Measurements from ENCODE around the gene ARID1A. TPM values are rescaled to one million over a fixed set of nuclear protein-coding genes. Genes with fewer than 3 reads are reported as not detected.
A peak's percentile ranks its signal among the peaks of the same experiment; 100 is the strongest.

ARID1A gene
- total and polyA plus RNA-seq, 8 donors = 9.9 to 74.2 (median 45.3) TPM

DNA sequence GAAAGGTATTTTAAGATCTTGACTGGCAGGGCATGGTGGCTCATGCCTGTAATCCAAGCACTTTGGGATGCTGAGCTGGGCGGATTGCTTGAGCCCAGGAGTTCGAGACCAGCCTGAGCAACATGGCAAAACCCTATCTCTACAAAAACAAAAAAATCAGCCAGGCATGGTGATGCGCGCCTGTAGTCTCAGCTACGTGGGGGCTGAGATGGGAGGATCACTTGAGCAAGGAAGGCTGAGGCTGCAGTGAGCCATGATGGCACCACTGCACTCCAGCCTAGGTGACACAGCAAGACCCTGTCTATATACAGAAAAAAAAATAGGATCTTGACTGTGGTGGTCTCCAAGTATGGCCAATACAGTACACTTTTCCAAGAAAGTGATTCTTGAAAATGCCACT, 16.0 kb downstream of the ARID1A start:
- 90 to 94% (median 93%) methylated on average over 5 of the region's 5 CpGs for WGBS, 5 donors
- Histone ChIP-seq H3K4me1 (peaks cover 45 to 97% (median 72%) of the 10 kb centered on the region in 4 donors), H3K27ac (no peak overlapping the region), H3K36me3 (peaks cover 8 to 29% (median 18%) of the 10 kb centered on the region in 4 donors), H3K9me3 (no peaks in the 10 kb centered on the region), H3K27me3 (no peaks in the 10 kb centered on the region), H3K4me3 (no peak overlapping the region)
- intact Hi-C loops (cut with DNase I; ENCODE audit: low total_unique reads) = no loop called here
- TF ChIP-seq POLR2AphosphoS5 (IDR thresholded peaks at IDR 0.05) (no peak), EP300 (IDR thresholded peaks at IDR 0.05) (no peak), POLR2A (IDR thresholded peaks at IDR 0.05) (no peak)
- TF ChIP-seq, protein P1, sequence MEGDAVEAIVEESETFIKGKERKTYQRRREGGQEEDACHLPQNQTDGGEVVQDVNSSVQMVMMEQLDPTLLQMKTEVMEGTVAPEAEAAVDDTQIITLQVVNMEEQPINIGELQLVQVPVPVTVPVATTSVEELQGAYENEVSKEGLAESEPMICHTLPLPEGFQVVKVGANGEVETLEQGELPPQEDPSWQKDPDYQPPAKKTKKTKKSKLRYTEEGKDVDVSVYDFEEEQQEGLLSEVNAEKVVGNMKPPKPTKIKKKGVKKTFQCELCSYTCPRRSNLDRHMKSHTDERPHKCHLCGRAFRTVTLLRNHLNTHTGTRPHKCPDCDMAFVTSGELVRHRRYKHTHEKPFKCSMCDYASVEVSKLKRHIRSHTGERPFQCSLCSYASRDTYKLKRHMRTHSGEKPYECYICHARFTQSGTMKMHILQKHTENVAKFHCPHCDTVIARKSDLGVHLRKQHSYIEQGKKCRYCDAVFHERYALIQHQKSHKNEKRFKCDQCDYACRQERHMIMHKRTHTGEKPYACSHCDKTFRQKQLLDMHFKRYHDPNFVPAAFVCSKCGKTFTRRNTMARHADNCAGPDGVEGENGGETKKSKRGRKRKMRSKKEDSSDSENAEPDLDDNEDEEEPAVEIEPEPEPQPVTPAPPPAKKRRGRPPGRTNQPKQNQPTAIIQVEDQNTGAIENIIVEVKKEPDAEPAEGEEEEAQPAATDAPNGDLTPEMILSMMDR (IDR thresholded peaks at IDR 0.05) = no peak
- DNase-seq = no peak

DNA sequence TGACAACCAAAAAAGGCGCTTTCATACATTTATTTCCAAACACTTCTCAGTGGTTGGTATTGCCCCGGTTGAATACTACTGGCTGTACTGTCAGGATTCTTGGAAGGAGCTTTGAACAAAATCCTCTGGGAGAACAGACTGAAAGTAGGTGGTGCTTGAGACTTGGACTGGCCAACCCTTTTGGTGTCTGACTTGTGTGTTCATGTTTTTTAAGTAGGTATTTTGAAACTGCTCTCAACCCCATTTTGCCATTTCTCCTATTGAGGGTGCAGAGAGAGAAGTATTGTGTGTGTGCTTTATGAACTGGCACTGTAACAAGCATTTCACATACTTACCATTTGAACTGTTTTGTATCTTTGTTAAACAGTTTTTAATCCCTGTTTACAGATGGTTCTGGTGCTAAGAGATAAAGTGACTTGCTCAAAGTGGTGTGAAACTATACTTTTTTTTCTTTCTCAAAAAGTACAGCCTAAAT, 21.2 kb downstream of the ARID1A start:
- intact Hi-C loops (cut with DNase I; ENCODE audit: low total_unique reads) = no loop called here
- TF ChIP-seq POLR2AphosphoS5 (IDR thresholded peaks at IDR 0.05) = no peak
- no peak for TF ChIP-seq POLR2A (IDR thresholded peaks at IDR 0.05)
- TF ChIP-seq, protein P1 (IDR thresholded peaks at IDR 0.05) = no peak
- no peak for TF ChIP-seq EP300 (IDR thresholded peaks at IDR 0.05)
- DNase-seq = no peak
- Histone ChIP-seq H3K36me3 (peaks cover 0 to 5% (median 0%) of the 10 kb centered on the region in 4 donors), H3K4me3 (no peak overlapping the region), H3K9me3 (no peaks in the 10 kb centered on the region), H3K27ac (peak overlapping the region in 1 of 5 donors; percentile 70), H3K4me1 (peaks cover 64 to 100% (median 93%) of the 10 kb centered on the region in 4 donors), H3K27me3 (no peaks in the 10 kb centered on the region)
- 42 to 56% (median 48%) methylated on average over 2 of the region's 2 CpGs for WGBS, 5 donors

DNA sequence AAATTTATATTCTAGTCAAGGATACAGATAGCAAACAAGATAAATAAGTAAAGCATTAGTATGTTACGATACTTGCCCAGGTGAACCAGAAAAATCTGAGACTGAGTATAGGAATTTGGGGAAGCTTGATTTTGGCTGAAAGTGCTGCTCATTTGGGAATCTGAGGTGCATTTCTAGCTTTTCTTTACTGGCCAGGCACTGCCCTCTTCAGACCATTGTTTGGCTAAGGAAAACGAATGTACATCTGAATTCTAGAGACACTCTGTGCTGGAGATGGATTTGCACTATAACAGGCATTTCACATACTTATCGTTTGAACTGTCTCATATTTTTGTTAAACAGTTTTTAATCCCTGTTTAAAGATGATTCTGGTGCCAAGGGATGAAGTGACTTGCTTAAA, 23.4 kb downstream of the ARID1A start:
- intact Hi-C loops (cut with DNase I; ENCODE audit: low total_unique reads) = no loop called here
- Histone ChIP-seq H3K4me1 (peaks cover 68 to 100% (median 94%) of the 10 kb centered on the region in 4 donors), H3K36me3 (peaks cover 0 to 5% (median 0%) of the 10 kb centered on the region in 4 donors), H3K9me3 (no peaks in the 10 kb centered on the region), H3K27ac (peak overlapping the region in 4 of 5 donors; percentile 1 to 70 (median 10)), H3K4me3 (no peak overlapping the region), H3K27me3 (no peaks in the 10 kb centered on the region)
- TF ChIP-seq, protein P1 (IDR thresholded peaks at IDR 0.05) = no peak
- TF ChIP-seq POLR2A (IDR thresholded peaks at IDR 0.05) = no peak
- TF ChIP-seq EP300 (IDR thresholded peaks at IDR 0.05) = no peak
- TF ChIP-seq POLR2AphosphoS5 (IDR thresholded peaks at IDR 0.05) = no peak
- WGBS, 5 donors = 18 to 31% (median 25%) methylated on average over 3 of the region's 3 CpGs
- DNase-seq = no peak

DNA sequence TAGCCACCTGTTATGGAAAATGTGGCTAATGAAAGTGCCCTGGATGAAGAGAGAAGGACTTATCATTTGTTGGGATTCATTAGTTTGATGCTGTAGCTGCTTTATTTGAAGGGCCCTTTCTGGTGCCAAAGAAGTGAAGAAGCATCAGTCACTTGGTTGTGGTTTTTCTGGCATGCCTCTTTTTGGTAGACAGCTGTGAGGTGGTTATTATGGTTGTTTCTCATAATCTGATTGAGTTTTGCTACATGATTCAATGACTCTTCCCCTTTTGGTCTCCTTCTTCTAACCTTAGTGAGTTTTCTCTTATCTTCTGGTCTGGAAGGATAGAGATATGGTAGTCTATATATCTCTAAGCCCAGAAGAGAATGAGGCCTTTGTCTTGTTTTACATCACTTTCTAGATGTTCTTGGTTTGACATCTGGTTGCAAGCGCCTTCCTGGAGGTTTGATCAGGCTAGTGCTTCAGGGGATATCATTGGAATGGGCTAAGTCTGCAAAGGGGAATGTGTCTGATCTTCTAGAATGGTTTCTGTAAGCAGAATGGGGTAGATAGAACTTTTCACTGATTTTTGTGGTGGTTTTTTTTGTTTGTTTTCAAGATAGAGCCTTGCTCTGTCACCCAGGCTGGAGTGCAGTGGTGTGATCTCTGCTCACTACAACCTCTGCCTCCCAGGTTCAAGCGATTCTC, 26.0 kb downstream of the ARID1A start:
- intact Hi-C loops (cut with DNase I; ENCODE audit: low total_unique reads) = no loop called here
- WGBS, 5 donors = 86 to 100% (median 88%) methylated on average over 2 of the region's 2 CpGs
- no peak for DNase-seq
- Histone ChIP-seq H3K4me3 (no peak overlapping the region), H3K27ac (peak overlapping the region in 2 of 5 donors; percentile 82 to 83), H3K9me3 (no peaks in the 10 kb centered on the region), H3K4me1 (peaks cover 85 to 100% (median 96%) of the 10 kb centered on the region in 4 donors), H3K36me3 (peaks cover 0 to 5% (median 0%) of the 10 kb centered on the region in 4 donors), H3K27me3 (no peaks in the 10 kb centered on the region)
- TF ChIP-seq POLR2A (IDR thresholded peaks at IDR 0.05) (no peak), EP300 (IDR thresholded peaks at IDR 0.05) (no peak), POLR2AphosphoS5 (IDR thresholded peaks at IDR 0.05) (no peak)
- TF ChIP-seq, protein P1 (IDR thresholded peaks at IDR 0.05) = no peak

Data from stomach (tissue), 9 donors.